Uterus (tissue), 4 donors: ENCODE measurements around the gene SAYSD1. TPM values are rescaled to one million over a fixed set of nuclear protein-coding genes. Genes with fewer than 3 reads are reported as not detected.

Source experiments
- DNase-seq, 2 donors: peaks; one replicate each; pipeline ENCODE4 v3.0.0-alpha.2; 2019 to 2020
- H3K27ac ChIP-seq, 2 donors: fragments of 200-600 bp; sonication (generic); 1 replicate in 1 of 2; 2 replicates in 1 of 2; pipeline ENCODE4 v1.5.1; 2016 to 2018
- H3K27me3 ChIP-seq, 2 donors: fragments of 200-600 bp; sonication (generic); one replicate each; pipeline ENCODE4 v1.5.1; 2018 to 2019; ENCODE audit warnings: control low read depth in 1 of 2
- H3K36me3 ChIP-seq, 2 donors: fragments of 200-600 bp; sonication (generic); one replicate each; pipeline ENCODE4 v1.5.1; 2019; ENCODE audit warnings: control low read depth in 1 of 2
- H3K4me1 ChIP-seq, 2 donors: fragments of 200-600 bp; sonication (generic); one replicate each; pipeline ENCODE4 v1.5.1; 2018 to 2019; ENCODE audit warnings: control low read depth in 1 of 2
- H3K4me3 ChIP-seq, 2 donors: fragments of 200-600 bp; sonication (generic); 1 replicate in 1 of 2; 2 replicates in 1 of 2; pipeline ENCODE4 v1.5.1; 2018 to 2019; ENCODE audit warnings: mild to moderate bottlenecking in 1 of 2
- H3K9me3 ChIP-seq, 2 donors: fragments of 200-600 bp; sonication (generic); one replicate each; pipeline ENCODE4 v1.5.1; 2019; ENCODE audit warnings: control low read depth in 1 of 2
- CTCF ChIP-seq, 4 experiments: fragments of 200-600 bp in 2 of 4; fragments of 450-650 bp in 2 of 4; sonication (generic) in 2 of 4; IDR thresholded peaks; one replicate each; pipeline ENCODE4 v1.5.1; 2016 to 2019; ENCODE audit warnings: antibody characterized with exemption in 4 of 4, mild to moderate bottlenecking in 2 of 4, moderate library complexity in 1 of 4
- POLR2A ChIP-seq, 2 donors: fragments of 450-650 bp; IDR thresholded peaks; one replicate each; pipeline ENCODE4 v1.6.1; 2016; ENCODE audit warnings: antibody characterized with exemption in 2 of 2, mild to moderate bottlenecking in 1 of 2, moderate library complexity in 1 of 2
- intact Hi-C: fragments of 100-400 bp; cut with DNase I; formaldehyde crosslinking; loops from one replicate; pipeline ENCODE4 v1.15.1; 2023; ENCODE audit warnings: low total_unique reads
- total RNA-seq, 4 donors: library from RNA; depleted of rRNA in 3 of 4; stranded (reverse); fragments of >200 nt in 3 of 4; gene quantifications; one replicate each; pipeline versions ENCODE4 v1.1.0 to v1.2.4, GENCODE V29; 2014 to 2023
- donor health status: DM: yes; HTN: yes; CAD: no.

Gene SAYSD1
- total RNA-seq, 4 donors from 2014 or later, result 10.3 to 34.8 (median 15.9) TPM

DNA sequence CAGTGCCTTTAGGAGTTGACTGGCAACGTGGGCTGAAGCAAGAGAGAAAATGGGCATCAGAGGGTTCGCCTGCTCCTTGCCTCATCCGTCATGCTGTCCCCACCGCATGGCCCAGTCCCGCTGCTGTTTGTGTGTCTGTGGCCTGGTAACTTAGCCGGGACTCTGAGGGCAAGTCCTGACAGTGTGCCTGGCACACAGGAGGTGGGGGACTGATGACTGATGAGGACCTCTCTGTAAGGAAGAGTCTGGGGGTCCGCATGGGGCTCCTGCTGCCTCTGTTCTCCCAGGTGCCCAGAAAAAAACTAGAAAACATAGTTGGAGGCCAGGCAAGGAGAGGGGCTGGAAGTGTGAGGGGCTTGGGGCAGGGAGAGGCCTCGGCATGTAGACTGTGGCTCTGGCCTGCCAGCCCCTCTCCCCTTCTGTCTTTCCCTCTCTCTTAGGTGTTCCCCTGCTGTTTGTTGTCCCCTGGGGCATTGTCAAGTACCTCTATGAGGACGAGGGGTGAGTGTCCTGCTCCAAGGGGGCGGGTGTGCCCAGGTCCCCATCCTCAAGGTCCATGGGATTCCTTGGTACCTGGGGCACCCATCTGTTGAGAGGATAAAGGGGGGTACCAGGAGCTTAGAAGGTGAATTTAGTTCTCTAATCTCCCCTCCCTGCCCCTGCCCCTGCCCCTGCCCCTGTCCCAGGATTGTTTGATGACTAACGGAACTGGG lies 36.9 kb downstream of the SAYSD1 start:
- no peaks in the 10 kb centered on the region for H3K4me1 ChIP-seq
- no peaks in the 10 kb centered on the region for H3K9me3 ChIP-seq
- TF ChIP-seq CTCF (IDR thresholded peaks at IDR 0.05) (no peak), POLR2A (IDR thresholded peaks at IDR 0.05) (no peak)
- no peak overlapping the region for H3K27ac ChIP-seq
- H3K27me3 ChIP-seq, result no peaks in the 10 kb centered on the region
- no peak for DNase-seq
- no peak overlapping the region for H3K4me3 ChIP-seq
- no peaks in the 10 kb centered on the region for H3K36me3 ChIP-seq
- intact Hi-C loops, result no loop called here

GRCh38 chr6:39076623-39077535 lies 38.1 kb downstream of the SAYSD1 start:
- no peaks in the 10 kb centered on the region for H3K27me3 ChIP-seq
- H3K4me3 ChIP-seq, result no peak overlapping the region
- no peaks in the 10 kb centered on the region for H3K4me1 ChIP-seq
- H3K9me3 ChIP-seq, result no peaks in the 10 kb centered on the region
- no peaks in the 10 kb centered on the region for H3K36me3 ChIP-seq
- intact Hi-C loops, result no loop called here
- TF ChIP-seq CTCF (IDR thresholded peaks at IDR 0.05), result no peak
- TF ChIP-seq POLR2A (IDR thresholded peaks at IDR 0.05), result no peak
- no peak for DNase-seq
- H3K27ac ChIP-seq, result no peak overlapping the region

GRCh38 chr6:39075807-39076622 lies 39.0 kb downstream of the SAYSD1 start:
- no peaks in the 10 kb centered on the region for H3K36me3 ChIP-seq
- no peaks in the 10 kb centered on the region for H3K4me1 ChIP-seq
- no peaks in the 10 kb centered on the region for H3K27me3 ChIP-seq
- DNase-seq, result no peak
- H3K4me3 ChIP-seq, result no peak overlapping the region
- H3K27ac ChIP-seq, result no peak overlapping the region
- no peaks in the 10 kb centered on the region for H3K9me3 ChIP-seq
- TF ChIP-seq POLR2A (IDR thresholded peaks at IDR 0.05), result no peak
- no peak for TF ChIP-seq CTCF (IDR thresholded peaks at IDR 0.05)
- intact Hi-C loops, result no loop called here

DNA sequence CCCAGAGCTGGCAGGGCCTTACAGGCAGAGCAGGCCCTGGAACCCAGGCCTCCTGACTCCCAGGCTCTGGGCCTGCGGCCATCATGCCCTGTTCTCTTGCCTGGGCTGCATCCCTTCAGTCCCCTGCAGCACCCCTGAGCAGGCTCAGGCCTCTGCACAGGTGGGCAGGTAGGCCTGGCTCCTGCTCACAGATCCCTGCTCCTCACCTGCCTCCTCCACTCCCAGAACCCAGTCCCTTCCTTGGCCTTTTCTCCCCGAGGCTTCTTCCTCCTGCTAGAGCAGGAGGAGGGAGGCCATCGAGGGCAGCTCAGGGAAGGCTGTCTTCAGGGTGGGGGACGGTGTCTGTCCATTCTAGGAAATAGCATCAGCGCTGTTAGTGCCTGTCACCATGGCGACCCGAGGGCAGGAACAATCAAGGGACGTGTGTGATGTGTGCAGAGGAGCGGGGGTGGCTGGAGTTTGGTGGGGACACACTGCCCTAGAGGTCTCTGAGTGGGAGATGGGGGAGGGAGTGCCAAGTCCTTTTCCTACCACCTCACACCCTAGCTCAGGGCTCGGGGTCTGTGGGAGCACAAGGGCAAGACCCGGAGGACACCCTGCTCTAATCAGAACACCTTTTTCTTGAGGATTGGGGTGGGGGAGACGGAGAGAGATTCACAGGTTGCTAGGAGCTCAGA lies 39.8 kb downstream of the SAYSD1 start:
- Histone ChIP-seq H3K36me3 (no peaks in the 10 kb centered on the region), H3K27ac (no peak overlapping the region), H3K4me3 (no peak overlapping the region), H3K9me3 (no peaks in the 10 kb centered on the region), H3K27me3 (no peaks in the 10 kb centered on the region), H3K4me1 (no peaks in the 10 kb centered on the region)
- intact Hi-C loops, result no loop called here
- no peak for DNase-seq
- TF ChIP-seq CTCF (IDR thresholded peaks at IDR 0.05) (no peak), POLR2A (IDR thresholded peaks at IDR 0.05) (no peak)
